Muscle layer of duodenum (tissue), 2 donors: ENCODE data around the gene PACRG.
A peak's percentile ranks its signal among the peaks of the same experiment; 100 is the strongest.
"Not testable (repeated sequence)": the region's sequence is repeated elsewhere in the genome, so short reads cannot be mapped to it uniquely, and the experiment has no call there.

Experiments used
- H3K27ac ChIP-seq: one replicate; pipeline ENCODE4 v1.7.0; 2013; ENCODE audit warnings: mild to moderate bottlenecking, low read length
- H3K27me3 ChIP-seq: one replicate; pipeline ENCODE4 v1.7.0; 2013; ENCODE audit warnings: low read depth, mild to moderate bottlenecking, control low read depth, low read length
- H3K36me3 ChIP-seq, 2 donors: one replicate each; pipeline ENCODE4 v1.7.0; 2013; ENCODE audit warnings: low read length in 2 of 2, control low read depth in 1 of 2, mild to moderate bottlenecking in 1 of 2; ENCODE audit not compliant: insufficient read depth in 2 of 2, control insufficient read depth in 1 of 2
- H3K4me1 ChIP-seq, 2 donors: one replicate each; pipeline ENCODE4 v1.7.0; 2013; ENCODE audit warnings: low read length in 2 of 2, mild to moderate bottlenecking in 2 of 2, control low read depth in 1 of 2, moderate library complexity in 1 of 2; ENCODE audit not compliant: insufficient read depth in 2 of 2, control insufficient read depth in 1 of 2
- H3K4me3 ChIP-seq, 2 donors: one replicate each; pipeline ENCODE4 v1.7.0; 2013; ENCODE audit warnings: low read length in 2 of 2, low read depth in 1 of 2, mild to moderate bottlenecking in 1 of 2
- H3K9me3 ChIP-seq, 2 donors: one replicate each; pipeline ENCODE4 v1.7.0; 2013; ENCODE audit warnings: low read length in 2 of 2, control low read depth in 1 of 2, mild to moderate bottlenecking in 1 of 2; ENCODE audit not compliant: control insufficient read depth in 1 of 2
- donor health status: healthy.

PACRG gene

GRCh38 chr6:162727322-162728182 is at the start of gene PACRG, which contains the start of gene PRKN:
PACRG (plus strand) TSS chr6:162727974.
PRKN (minus strand) TSS chr6:162727766.
- H3K9me3 ChIP-seq = peaks cover 0 to 7% of the 10 kb centered on the region in 2 donors

GRCh38 chr6:162678896-162679295 is 48.9 kb upstream of the PACRG start:
- not testable (repeated sequence) for H3K27me3 ChIP-seq, H3K27ac ChIP-seq, H3K36me3 ChIP-seq, H3K4me3 ChIP-seq, H3K9me3 ChIP-seq, H3K4me1 ChIP-seq

More at GRCh38 chr6:162727322-162728182, at the start of gene PACRG, which contains the start of gene PRKN:
- no peaks in the 10 kb centered on the region for H3K27me3 ChIP-seq
- peaks cover 5 to 6% of the 10 kb centered on the region in 2 donors for H3K4me1 ChIP-seq
- H3K4me3 ChIP-seq = peak within 1 kb of the TSS; percentile 59 to 79
- peak within 1 kb of the TSS; percentile 61 for H3K27ac ChIP-seq
- H3K36me3 ChIP-seq = no peaks in the 10 kb centered on the region

- no peaks in the 10 kb centered on the region for H3K27me3 ChIP-seq
- no peak overlapping the region for H3K4me3 ChIP-seq
- no peaks in the 10 kb centered on the region for H3K36me3 ChIP-seq
- no peaks in the 10 kb centered on the region for H3K4me1 ChIP-seq
- H3K9me3 ChIP-seq = no peaks in the 10 kb centered on the region
- H3K27ac ChIP-seq = no peak overlapping the region
These were observed 48.1 kb upstream of the PACRG start for GRCh38 chr6:162679681-162680080.

- Histone ChIP-seq H3K27ac (no peak overlapping the region), H3K4me1 (no peaks in the 10 kb centered on the region), H3K4me3 (no peak overlapping the region), H3K36me3 (no peaks in the 10 kb centered on the region), H3K27me3 (no peaks in the 10 kb centered on the region), H3K9me3 (no peaks in the 10 kb centered on the region)
These were observed 47.4 kb upstream of the PACRG start for GRCh38 chr6:162680367-162680766.

GRCh38 chr6:162680871-162681270 is 46.9 kb upstream of the PACRG start:
- H3K27ac ChIP-seq = no peak overlapping the region
- no peaks in the 10 kb centered on the region for H3K9me3 ChIP-seq
- H3K36me3 ChIP-seq = no peaks in the 10 kb centered on the region
- H3K4me1 ChIP-seq = no peaks in the 10 kb centered on the region
- no peak overlapping the region for H3K4me3 ChIP-seq
- H3K27me3 ChIP-seq = no peaks in the 10 kb centered on the region

- no peak overlapping the region for H3K27ac ChIP-seq
- no peaks in the 10 kb centered on the region for H3K4me1 ChIP-seq
- H3K27me3 ChIP-seq = no peaks in the 10 kb centered on the region
These were observed 46.3 kb upstream of the PACRG start for GRCh38 chr6:162681447-162681846.

GRCh38 chr6:162683135-162683534 is 44.6 kb upstream of the PACRG start:
- Histone ChIP-seq H3K9me3 (no peaks in the 10 kb centered on the region), H3K36me3 (no peaks in the 10 kb centered on the region), H3K4me3 (no peak overlapping the region), H3K4me1 (no peaks in the 10 kb centered on the region), H3K27me3 (no peaks in the 10 kb centered on the region), H3K27ac (no peak overlapping the region)

More at GRCh38 chr6:162681447-162681846, 46.3 kb upstream of the PACRG start:
- Histone ChIP-seq H3K4me3 (no peak overlapping the region), H3K36me3 (no peaks in the 10 kb centered on the region), H3K9me3 (no peaks in the 10 kb centered on the region)

GRCh38 chr6:162684052-162684451 is 43.7 kb upstream of the PACRG start:
- no peaks in the 10 kb centered on the region for H3K4me1 ChIP-seq
- H3K9me3 ChIP-seq = no peaks in the 10 kb centered on the region
- H3K27ac ChIP-seq = no peak overlapping the region
- H3K4me3 ChIP-seq = no peak overlapping the region
- no peaks in the 10 kb centered on the region for H3K27me3 ChIP-seq
- no peaks in the 10 kb centered on the region for H3K36me3 ChIP-seq

GRCh38 chr6:162684961-162685360 is 42.8 kb upstream of the PACRG start:
- Histone ChIP-seq H3K36me3 (no peaks in the 10 kb centered on the region), H3K27ac (no peak overlapping the region), H3K4me1 (no peaks in the 10 kb centered on the region), H3K27me3 (no peaks in the 10 kb centered on the region), H3K4me3 (no peak overlapping the region), H3K9me3 (no peaks in the 10 kb centered on the region)

- Histone ChIP-seq H3K27ac (no peak overlapping the region), H3K27me3 (no peaks in the 10 kb centered on the region), H3K4me1 (no peaks in the 10 kb centered on the region), H3K9me3 (no peaks in the 10 kb centered on the region), H3K36me3 (no peaks in the 10 kb centered on the region), H3K4me3 (no peak overlapping the region)
These were observed 42.2 kb upstream of the PACRG start for GRCh38 chr6:162685586-162685985.

DNA sequence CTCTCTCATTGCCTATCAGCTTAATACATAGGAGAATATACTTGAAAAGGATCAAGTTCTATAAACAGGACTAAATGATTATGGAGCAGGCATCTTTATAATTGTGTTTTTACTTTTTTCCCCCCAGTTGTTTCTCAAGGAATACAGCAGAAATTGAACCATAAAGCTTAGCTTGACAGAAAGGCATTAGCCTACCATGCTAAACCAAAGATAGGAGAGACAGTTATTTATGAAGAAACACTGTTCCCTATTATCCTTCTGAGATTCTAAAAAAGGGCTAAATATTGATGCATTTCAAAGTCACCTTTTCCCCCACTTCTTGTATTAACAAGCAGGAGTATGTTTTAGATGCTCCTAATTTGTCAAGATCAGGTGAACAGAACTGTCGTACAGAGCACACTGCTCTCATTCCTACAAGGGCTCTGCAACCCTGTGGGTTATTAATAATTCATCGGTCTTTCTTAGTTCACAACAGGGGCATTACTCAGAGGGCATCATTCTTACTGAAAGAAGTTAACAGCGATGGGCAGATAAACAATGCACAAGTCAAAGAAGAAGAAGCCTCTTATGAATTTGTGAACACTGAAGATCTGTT is 38.9 kb upstream of the PACRG start:
- no peak overlapping the region for H3K27ac ChIP-seq
- no peaks in the 10 kb centered on the region for H3K4me1 ChIP-seq
- H3K9me3 ChIP-seq = no peaks in the 10 kb centered on the region
- no peaks in the 10 kb centered on the region for H3K27me3 ChIP-seq
- H3K36me3 ChIP-seq = no peaks in the 10 kb centered on the region
- H3K4me3 ChIP-seq = no peak overlapping the region
